ENCODE data around the gene FAAH2.

FAAH2 gene

GRCh38 chrX:57266871-57267270 lies 19.6 kb upstream of the FAAH2 start:
- no peaks in the 10 kb centered on the region for H3K36me3 ChIP-seq (ENCODE audit: control insufficient read depth, insufficient read depth, low read length)
- no peak for DNase-seq (ENCODE audit: extremely low read depth, insufficient read length)
- TF ChIP-seq CTCF (IDR thresholded peaks at IDR 0.05; ENCODE audit: insufficient read depth, low read length, poor library complexity, severe bottlenecking) = no peak
- no peak overlapping the region for H3K4me3 ChIP-seq (replicated peaks; ENCODE audit: low read depth, low read length)
- no peaks in the 10 kb centered on the region for H3K27me3 ChIP-seq (replicated peaks; ENCODE audit: control insufficient read depth, insufficient read depth, low read length)

- TF ChIP-seq CTCF (IDR thresholded peaks at IDR 0.05; ENCODE audit: insufficient read depth, low read length, poor library complexity, severe bottlenecking) = no peak
- no peaks in the 10 kb centered on the region for H3K36me3 ChIP-seq (ENCODE audit: control insufficient read depth, insufficient read depth, low read length)
- no peak for DNase-seq (ENCODE audit: extremely low read depth, insufficient read length)
These were observed 19.2 kb upstream of the FAAH2 start for GRCh38 chrX:57267308-57267707.

GRCh38 chrX:57270980-57271379 lies 15.5 kb upstream of the FAAH2 start:
- no peaks in the 10 kb centered on the region for H3K36me3 ChIP-seq (ENCODE audit: control insufficient read depth, insufficient read depth, low read length)

More at GRCh38 chrX:57267308-57267707, 19.2 kb upstream of the FAAH2 start:
- Histone ChIP-seq H3K27me3 (replicated peaks; ENCODE audit: control insufficient read depth, insufficient read depth, low read length) (no peaks in the 10 kb centered on the region), H3K4me3 (replicated peaks; ENCODE audit: low read depth, low read length) (no peak overlapping the region)

GRCh38 chrX:57282568-57282967 lies 3.9 kb upstream of the FAAH2 start:
- H3K27me3 ChIP-seq (replicated peaks; ENCODE audit: control insufficient read depth, insufficient read depth, low read length) = no peaks in the 10 kb centered on the region
- TF ChIP-seq CTCF (IDR thresholded peaks at IDR 0.05; ENCODE audit: insufficient read depth, low read length, poor library complexity, severe bottlenecking) = no peak
- H3K4me3 ChIP-seq (replicated peaks; ENCODE audit: low read depth, low read length) = no peak overlapping the region
- DNase-seq (ENCODE audit: extremely low read depth, insufficient read length) = no peak
- H3K36me3 ChIP-seq (ENCODE audit: control insufficient read depth, insufficient read depth, low read length) = no peaks in the 10 kb centered on the region

More at GRCh38 chrX:57270980-57271379, 15.5 kb upstream of the FAAH2 start:
- no peak for TF ChIP-seq CTCF (IDR thresholded peaks at IDR 0.05; ENCODE audit: insufficient read depth, low read length, poor library complexity, severe bottlenecking)
- DNase-seq (ENCODE audit: extremely low read depth, insufficient read length) = no peak
- no peak overlapping the region for H3K4me3 ChIP-seq (replicated peaks; ENCODE audit: low read depth, low read length)
- no peaks in the 10 kb centered on the region for H3K27me3 ChIP-seq (replicated peaks; ENCODE audit: control insufficient read depth, insufficient read depth, low read length)

GRCh38 chrX:57285001-57285400 lies 1.5 kb upstream of the FAAH2 start:
- TF ChIP-seq CTCF (IDR thresholded peaks at IDR 0.05; ENCODE audit: insufficient read depth, low read length, poor library complexity, severe bottlenecking) = no peak
- H3K4me3 ChIP-seq (replicated peaks; ENCODE audit: low read depth, low read length) = no peak overlapping the region
- no peak for DNase-seq (ENCODE audit: extremely low read depth, insufficient read length)
- H3K27me3 ChIP-seq (replicated peaks; ENCODE audit: control insufficient read depth, insufficient read depth, low read length) = no peaks in the 10 kb centered on the region
- H3K36me3 ChIP-seq (ENCODE audit: control insufficient read depth, insufficient read depth, low read length) = no peaks in the 10 kb centered on the region

GRCh38 chrX:57289089-57289488 lies 2.6 kb downstream of the FAAH2 start:
- no peak overlapping the region for H3K4me3 ChIP-seq (replicated peaks; ENCODE audit: low read depth, low read length)
- no peak for TF ChIP-seq CTCF (IDR thresholded peaks at IDR 0.05; ENCODE audit: insufficient read depth, low read length, poor library complexity, severe bottlenecking)
- no peaks in the 10 kb centered on the region for H3K27me3 ChIP-seq (replicated peaks; ENCODE audit: control insufficient read depth, insufficient read depth, low read length)
- no peaks in the 10 kb centered on the region for H3K36me3 ChIP-seq (ENCODE audit: control insufficient read depth, insufficient read depth, low read length)
- no peak for DNase-seq (ENCODE audit: extremely low read depth, insufficient read length)
